Panc1 (cell line): ENCODE results near the gene ANXA3. TPM values are rescaled to one million over a fixed set of nuclear protein-coding genes. Genes with fewer than 3 reads are reported as not detected.

Experiments
- ATAC-seq: fragments of 200-7000 bp; cut with Tn5 transposase; 2 replicates; pipeline ENCODE4 v1.9.1; 2020; ENCODE audit warnings: mild to moderate bottlenecking, moderate library complexity
- BruUV-seq: library from RNA; stranded (reverse); fragments of 400-500 nt; replicated peaks from 2 replicates; lab custom pipeline; 2021; lab: Mats Ljungman, UMichigan
- CTCF ChIA-PET: fragments of 300-600 bp; sonication (Branson Sonifier 250); formaldehyde crosslinking; loops from one replicate; lab custom pipeline; 2022; ENCODE audit warnings: antibody characterized with exemption; lab: Charles Lee
- POLR2A ChIA-PET: fragments of 300-600 bp; sonication (Branson Sonifier 250); formaldehyde crosslinking; loops from one replicate; lab custom pipeline; 2022; ENCODE audit warnings: antibody characterized with exemption; lab: Charles Lee
- DNase-seq: peaks from one replicate; pipeline ENCODE4 v3.0.0-alpha.2; 2010; ENCODE audit warnings: low read depth, low spot score
- H3K27ac ChIP-seq: 2 replicates; pipeline ENCODE4 v1.5.1; 2011; ENCODE audit warnings: mild to moderate bottlenecking, low read length, inconsistent platforms
- H3K27me3 ChIP-seq: fragments of 200-500 bp; sonication (Bioruptor generic); 2 replicates; pipeline ENCODE4 v1.6.0; 2014; ENCODE audit warnings: low read length, inconsistent platforms; ENCODE audit not compliant: control insufficient read depth, insufficient read depth
- H3K36me3 ChIP-seq: fragments of 200-500 bp; sonication (Bioruptor generic); 2 replicates; pipeline ENCODE4 v1.5.1; 2014; ENCODE audit warnings: inconsistent platforms, mild to moderate bottlenecking, low read length, moderate library complexity; ENCODE audit not compliant: control insufficient read depth, insufficient read depth
- H3K4me1 ChIP-seq: 2 replicates; pipeline ENCODE4 v1.5.1; 2011; ENCODE audit warnings: inconsistent platforms, mild to moderate bottlenecking, low read length, moderate library complexity; ENCODE audit not compliant: control insufficient read depth, insufficient read depth
- H3K4me3 ChIP-seq, 2 experiments: 2 replicates each; pipeline ENCODE4 v1.5.1; 2011 to 2012; ENCODE audit warnings: low read depth in 2 of 2, low read length in 2 of 2, mild to moderate bottlenecking in 2 of 2, inconsistent platforms in 1 of 2, moderate library complexity in 1 of 2
- H3K9me3 ChIP-seq: fragments of 200-500 bp; sonication (Bioruptor generic); 2 replicates; pipeline ENCODE4 v1.5.1; 2014; ENCODE audit warnings: low read depth, mild to moderate bottlenecking, inconsistent platforms, low read length, moderate library complexity; ENCODE audit not compliant: control insufficient read depth, insufficient read depth
- POLR2AphosphoS5 ChIP-seq: IDR thresholded peaks from 2 replicates; pipeline ENCODE4 v1.6.1; 2012; ENCODE audit warnings: mild to moderate bottlenecking, low read depth, low read length, moderate library complexity
- SIN3A ChIP-seq: IDR thresholded peaks from 2 replicates; pipeline ENCODE4 v1.6.1; 2012; ENCODE audit warnings: low read depth, mild to moderate bottlenecking, low read length, moderate library complexity, borderline replicate concordance; ENCODE audit not compliant: insufficient read depth
- TCF7L2 ChIP-seq: IDR thresholded peaks from 2 replicates; pipeline ENCODE4 v1.6.1; 2011; ENCODE audit warnings: mild to moderate bottlenecking, low read depth, low read length, inconsistent platforms
- in situ Hi-C: cut with HindIII; loops from 2 replicates; pipeline ENCODE4 v1.10.0; 2016; ENCODE audit warnings: low sequenced_read_pairs, low pct_unique_long_range_greater_than_20kb
- intact Hi-C: fragments of 100-400 bp; cut with micrococcal nuclease; formaldehyde crosslinking; loops from one replicate; pipeline ENCODE4 v1.10.0; 2022; ENCODE audit not compliant: unreplicated experiment
- total RNA-seq: library from RNA; stranded (reverse); gene quantifications from one replicate; pipeline ENCODE4 v1.2.1, GENCODE V29; 2021; ENCODE audit not compliant: unreplicated experiment
- TF ChIP-seq, protein P1 (sequence below): fragments of 450-650 bp; IDR thresholded peaks from 2 replicates; pipeline ENCODE4 v1.5.1; 2017; ENCODE audit warnings: mild to moderate bottlenecking
- TF ChIP-seq, protein P2 (sequence below), 2 experiments: IDR thresholded peaks; 2 replicates each; pipeline ENCODE4 v1.6.1; 2011 to 2012; ENCODE audit warnings: low read depth in 2 of 2, control low read depth in 1 of 2, low read length in 1 of 2, mild to moderate bottlenecking in 1 of 2, moderate library complexity in 1 of 2; ENCODE audit not compliant: insufficient read depth in 1 of 2

The ANXA3 gene
- total RNA-seq, 1 experiment from 2014 or later = 1.5 TPM

GRCh38 chr4:78654807-78655206 lies 103.2 kb downstream of the ANXA3 start:
- intact Hi-C loops (no loop called here), in situ Hi-C loops (no loop called here)
- Histone ChIP-seq H3K4me1 (no peaks in the 10 kb centered on the region), H3K4me3 (no peak overlapping the region), H3K9me3 (no peaks in the 10 kb centered on the region), H3K36me3 (no peaks in the 10 kb centered on the region), H3K27ac (no peak overlapping the region), H3K27me3 (no peaks in the 10 kb centered on the region)
- CTCF ChIA-PET = no interaction called here
- BruUV-seq = no TSS peak
- no peak for DNase-seq
- no peak for ATAC-seq
- POLR2A ChIA-PET = no interaction called here
- TF ChIP-seq SIN3A = no peak
- TF ChIP-seq POLR2AphosphoS5 = no peak
- no peak for TF ChIP-seq TCF7L2
- TF ChIP-seq, protein P1, sequence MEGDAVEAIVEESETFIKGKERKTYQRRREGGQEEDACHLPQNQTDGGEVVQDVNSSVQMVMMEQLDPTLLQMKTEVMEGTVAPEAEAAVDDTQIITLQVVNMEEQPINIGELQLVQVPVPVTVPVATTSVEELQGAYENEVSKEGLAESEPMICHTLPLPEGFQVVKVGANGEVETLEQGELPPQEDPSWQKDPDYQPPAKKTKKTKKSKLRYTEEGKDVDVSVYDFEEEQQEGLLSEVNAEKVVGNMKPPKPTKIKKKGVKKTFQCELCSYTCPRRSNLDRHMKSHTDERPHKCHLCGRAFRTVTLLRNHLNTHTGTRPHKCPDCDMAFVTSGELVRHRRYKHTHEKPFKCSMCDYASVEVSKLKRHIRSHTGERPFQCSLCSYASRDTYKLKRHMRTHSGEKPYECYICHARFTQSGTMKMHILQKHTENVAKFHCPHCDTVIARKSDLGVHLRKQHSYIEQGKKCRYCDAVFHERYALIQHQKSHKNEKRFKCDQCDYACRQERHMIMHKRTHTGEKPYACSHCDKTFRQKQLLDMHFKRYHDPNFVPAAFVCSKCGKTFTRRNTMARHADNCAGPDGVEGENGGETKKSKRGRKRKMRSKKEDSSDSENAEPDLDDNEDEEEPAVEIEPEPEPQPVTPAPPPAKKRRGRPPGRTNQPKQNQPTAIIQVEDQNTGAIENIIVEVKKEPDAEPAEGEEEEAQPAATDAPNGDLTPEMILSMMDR = no peak
- TF ChIP-seq, protein P2, sequence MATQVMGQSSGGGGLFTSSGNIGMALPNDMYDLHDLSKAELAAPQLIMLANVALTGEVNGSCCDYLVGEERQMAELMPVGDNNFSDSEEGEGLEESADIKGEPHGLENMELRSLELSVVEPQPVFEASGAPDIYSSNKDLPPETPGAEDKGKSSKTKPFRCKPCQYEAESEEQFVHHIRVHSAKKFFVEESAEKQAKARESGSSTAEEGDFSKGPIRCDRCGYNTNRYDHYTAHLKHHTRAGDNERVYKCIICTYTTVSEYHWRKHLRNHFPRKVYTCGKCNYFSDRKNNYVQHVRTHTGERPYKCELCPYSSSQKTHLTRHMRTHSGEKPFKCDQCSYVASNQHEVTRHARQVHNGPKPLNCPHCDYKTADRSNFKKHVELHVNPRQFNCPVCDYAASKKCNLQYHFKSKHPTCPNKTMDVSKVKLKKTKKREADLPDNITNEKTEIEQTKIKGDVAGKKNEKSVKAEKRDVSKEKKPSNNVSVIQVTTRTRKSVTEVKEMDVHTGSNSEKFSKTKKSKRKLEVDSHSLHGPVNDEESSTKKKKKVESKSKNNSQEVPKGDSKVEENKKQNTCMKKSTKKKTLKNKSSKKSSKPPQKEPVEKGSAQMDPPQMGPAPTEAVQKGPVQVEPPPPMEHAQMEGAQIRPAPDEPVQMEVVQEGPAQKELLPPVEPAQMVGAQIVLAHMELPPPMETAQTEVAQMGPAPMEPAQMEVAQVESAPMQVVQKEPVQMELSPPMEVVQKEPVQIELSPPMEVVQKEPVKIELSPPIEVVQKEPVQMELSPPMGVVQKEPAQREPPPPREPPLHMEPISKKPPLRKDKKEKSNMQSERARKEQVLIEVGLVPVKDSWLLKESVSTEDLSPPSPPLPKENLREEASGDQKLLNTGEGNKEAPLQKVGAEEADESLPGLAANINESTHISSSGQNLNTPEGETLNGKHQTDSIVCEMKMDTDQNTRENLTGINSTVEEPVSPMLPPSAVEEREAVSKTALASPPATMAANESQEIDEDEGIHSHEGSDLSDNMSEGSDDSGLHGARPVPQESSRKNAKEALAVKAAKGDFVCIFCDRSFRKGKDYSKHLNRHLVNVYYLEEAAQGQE (IDR thresholded peaks at IDR 0.05; ENCODE audit: insufficient read depth in 1 of 2, low read depth in 2 of 2, low read length in 1 of 2) = no peak

DNA sequence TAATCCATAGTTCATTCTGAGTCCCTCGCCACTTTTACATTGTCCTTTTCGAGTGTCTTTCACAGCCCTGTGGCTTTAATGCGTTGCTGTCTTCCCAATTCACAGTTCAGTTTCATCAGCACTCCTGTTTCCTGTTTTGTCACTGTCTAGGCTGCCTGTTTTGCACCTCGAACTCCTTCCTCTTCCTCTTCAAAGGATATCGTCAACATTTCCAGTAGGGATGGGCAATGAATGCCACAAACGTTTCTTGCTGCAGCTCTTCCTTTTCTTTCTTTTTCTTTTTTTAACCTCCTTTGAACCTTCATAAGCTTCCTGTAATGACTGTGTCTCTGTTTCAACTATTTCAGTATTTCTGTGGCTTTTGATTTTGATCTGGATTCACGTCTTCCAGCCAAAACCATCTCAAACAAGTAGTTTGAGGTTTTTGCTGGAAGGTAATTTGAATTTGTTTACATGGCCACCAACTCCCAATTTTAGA lies 105.4 kb downstream of the ANXA3 start:
- H3K4me1 ChIP-seq = no peaks in the 10 kb centered on the region
- intact Hi-C loops = no loop called here
- ATAC-seq (no peak), DNase-seq (no peak)
- no peak overlapping the region for H3K27ac ChIP-seq
- no TSS peak for BruUV-seq
- no peak overlapping the region for H3K4me3 ChIP-seq
- no peaks in the 10 kb centered on the region for H3K27me3 ChIP-seq
- CTCF ChIA-PET = no interaction called here
- POLR2A ChIA-PET = no interaction called here
- no peaks in the 10 kb centered on the region for H3K9me3 ChIP-seq
- in situ Hi-C loops = no loop called here
- no peak for TF ChIP-seq POLR2AphosphoS5
- no peak for TF ChIP-seq SIN3A
- TF ChIP-seq, protein P2 (IDR thresholded peaks at IDR 0.05; ENCODE audit: insufficient read depth in 1 of 2, low read depth in 2 of 2, low read length in 1 of 2) = no peak
- TF ChIP-seq, protein P1 = no peak
- no peak for TF ChIP-seq TCF7L2
- H3K36me3 ChIP-seq = no peaks in the 10 kb centered on the region
